HEK293T (cell line): ENCODE results near the gene JAK1.

Experiments
- ARNT ChIP-seq: fragments of 450-650 bp; IDR thresholded peaks from 2 replicates; pipeline ENCODE4 v1.6.1; 2017; ENCODE audit warnings: mild to moderate bottlenecking
- CTBP1 ChIP-seq: fragments of 450-650 bp; IDR thresholded peaks from 2 replicates; pipeline ENCODE4 v1.6.1; 2016; ENCODE audit warnings: borderline replicate concordance
- FOXM1 ChIP-seq: fragments of 450-650 bp; IDR thresholded peaks from 2 replicates; pipeline ENCODE4 v1.6.1; 2017; ENCODE audit warnings: mild to moderate bottlenecking, borderline replicate concordance
- L3MBTL2 ChIP-seq: fragments of 450-650 bp; conservative IDR thresholded peaks from 2 replicates; pipeline ENCODE4 v1.6.1; 2016; ENCODE audit warnings: mild to moderate bottlenecking
- NFRKB ChIP-seq: fragments of 450-650 bp; IDR thresholded peaks from 2 replicates; pipeline ENCODE4 v1.6.1; 2016; ENCODE audit warnings: mild to moderate bottlenecking, moderate library complexity
- SP1 ChIP-seq: fragments of 450-650 bp; IDR thresholded peaks from 2 replicates; pipeline ENCODE4 v1.6.1; 2017
- SUZ12 ChIP-seq: fragments of 450-650 bp; IDR thresholded peaks from 2 replicates; pipeline ENCODE4 v1.6.1; 2016; ENCODE audit warnings: mild to moderate bottlenecking

GRCh38 chr1:64850846-64851245, 115.5 kb downstream of the JAK1 start:
- TF ChIP-seq ARNT = no peak
- TF ChIP-seq FOXM1 = no peak
- TF ChIP-seq SUZ12 = no peak
- no peak for TF ChIP-seq CTBP1
- no peak for TF ChIP-seq NFRKB
- TF ChIP-seq L3MBTL2 = no peak
- TF ChIP-seq SP1 = no peak
